Stimulated activated CD4-positive, alpha-beta T cell treated with anti-CD3 and anti-CD28 coated beads, Interleukin-15, amount 100 ng/mL, for 48 hours (primary cell): Measurements from ENCODE around the gene RAB25.
"Not testable (repeated sequence)": the region's sequence is repeated elsewhere in the genome, so short reads cannot be mapped to it uniquely, and the experiment has no call there.

Experiments
- DNase-seq, 2 donors: peaks; one replicate each; pipeline ENCODE4 v3.0.0-alpha.2; 2020; ENCODE audit warnings: low read depth in 2 of 2

RAB25 gene

DNA sequence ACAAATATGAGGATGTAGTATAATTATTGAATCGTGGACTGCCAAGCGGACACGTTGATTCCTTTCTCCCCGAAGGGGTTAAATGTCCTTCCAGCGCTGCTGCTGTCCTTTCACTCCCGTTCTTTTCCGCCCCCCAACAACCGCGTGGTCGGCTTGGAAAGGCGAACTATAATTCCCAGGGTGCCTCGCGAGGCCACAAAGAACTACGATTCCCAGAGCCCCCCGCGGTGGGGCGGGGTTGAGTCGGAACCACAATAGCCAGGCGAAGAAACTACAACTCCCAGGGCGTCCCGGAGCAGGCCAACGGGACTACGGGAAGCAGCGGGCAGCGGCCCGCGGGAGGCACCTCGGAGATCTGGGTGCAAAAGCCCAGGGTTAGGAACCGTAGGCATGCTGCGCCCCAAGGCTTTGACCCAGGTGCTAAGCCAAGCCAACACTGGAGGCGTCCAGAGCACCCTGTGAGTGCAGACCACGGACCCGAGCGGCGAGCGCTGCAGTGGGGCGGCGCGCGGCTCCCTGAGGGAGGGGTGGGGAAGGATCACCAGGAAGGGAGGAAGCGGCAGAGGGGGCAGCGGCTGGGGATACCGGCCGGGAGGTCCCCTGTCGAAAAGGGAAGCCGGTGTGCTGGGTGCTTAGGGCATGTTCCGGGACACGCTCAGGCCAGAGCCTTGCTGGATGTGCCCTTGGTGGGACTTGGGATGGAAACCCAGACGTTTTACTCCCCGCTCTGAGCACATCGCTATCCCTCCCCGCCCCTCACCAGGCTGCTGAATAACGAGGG is 6.3 kb upstream of the RAB25 start, which contains the start of gene LAMTOR2:
Gene LAMTOR2, plus strand, starts transcription at position 283 of the 781 bp plus-strand sequence. Its CDS starts 108 bp downstream, at position 391.
- DNase-seq: peak; percentile 93 to 97

DNA sequence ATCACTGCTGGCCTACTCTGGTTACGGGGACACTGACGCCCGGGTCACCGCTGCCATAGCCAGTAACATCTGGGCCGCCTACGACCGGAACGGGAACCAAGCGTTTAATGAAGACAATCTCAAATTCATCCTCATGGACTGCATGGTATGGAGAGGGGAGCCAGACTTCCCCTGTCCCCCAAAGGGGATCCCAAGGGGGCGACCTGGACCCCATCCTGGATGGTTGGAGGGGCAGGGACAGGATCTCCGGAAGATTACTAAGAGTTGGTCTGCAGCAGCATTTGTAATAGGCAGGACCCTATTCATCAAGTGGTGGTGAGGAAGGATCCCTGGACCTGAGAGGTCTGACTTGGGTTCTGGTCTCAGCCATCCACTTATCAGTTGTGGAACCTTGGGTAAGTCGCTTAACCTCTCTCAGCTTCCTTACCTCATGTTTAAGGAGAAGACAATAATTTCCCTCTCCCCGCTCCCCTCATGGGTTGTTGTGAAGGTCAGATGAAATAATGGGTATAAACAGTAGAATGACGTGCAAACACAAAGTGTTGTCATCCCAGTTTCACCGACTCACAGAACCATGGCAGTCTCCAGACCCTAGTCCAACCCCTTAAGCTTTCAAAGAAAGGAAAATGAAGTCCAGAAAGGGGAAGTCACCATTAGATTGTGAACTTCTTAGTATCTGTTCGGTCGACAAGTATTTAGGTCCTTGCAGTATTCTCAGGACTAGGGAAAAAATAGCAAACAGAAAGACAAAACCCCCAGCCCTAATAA is 5.5 kb upstream of the RAB25 start:
- no peak for DNase-seq

DNA sequence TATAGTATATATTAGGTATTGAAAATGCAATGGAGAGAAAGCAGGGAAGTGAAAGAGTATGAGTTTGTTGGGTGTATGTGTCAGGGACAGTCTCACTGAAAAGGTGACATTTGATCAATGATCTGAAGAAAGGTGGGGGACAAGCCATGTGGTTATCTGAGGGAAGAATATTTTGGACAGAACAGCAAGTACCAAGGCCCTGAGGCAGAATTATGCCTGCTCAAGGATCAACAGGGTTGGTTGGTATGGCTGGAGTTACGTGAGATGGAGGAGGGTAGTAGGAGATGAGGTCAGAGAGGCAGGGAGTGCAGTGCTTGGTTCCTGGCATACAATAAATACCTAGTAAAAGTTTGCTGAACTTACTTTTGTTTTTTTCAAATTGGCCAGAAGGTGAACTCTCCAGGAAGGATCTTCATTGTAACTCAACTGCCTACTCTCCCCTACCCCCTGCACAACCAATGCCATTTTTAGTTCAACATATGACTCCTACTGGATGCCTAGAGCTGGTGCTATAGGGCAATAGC is 4.6 kb upstream of the RAB25 start:
- DNase-seq: no peak

DNA sequence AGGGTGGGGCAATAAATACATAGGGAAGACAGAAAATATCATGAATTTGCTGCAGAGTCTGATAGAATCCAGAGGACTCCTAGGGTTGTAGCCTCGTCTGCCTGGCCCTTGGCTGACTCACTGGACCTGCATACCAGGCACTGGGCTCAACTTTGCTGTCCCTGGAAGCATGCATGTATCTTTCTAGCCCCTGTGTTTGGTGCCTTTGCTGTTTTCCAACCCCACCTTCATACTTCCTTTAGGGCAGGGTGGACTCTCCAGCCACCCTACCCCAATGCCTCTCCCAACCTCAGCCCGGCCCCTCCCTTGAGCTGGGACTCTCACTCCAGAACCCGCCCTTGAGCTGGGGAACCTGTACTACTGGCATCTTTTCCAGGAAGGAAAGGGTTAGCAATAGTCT is 1.2 kb downstream of the RAB25 start:
- DNase-seq: no peak

DNA sequence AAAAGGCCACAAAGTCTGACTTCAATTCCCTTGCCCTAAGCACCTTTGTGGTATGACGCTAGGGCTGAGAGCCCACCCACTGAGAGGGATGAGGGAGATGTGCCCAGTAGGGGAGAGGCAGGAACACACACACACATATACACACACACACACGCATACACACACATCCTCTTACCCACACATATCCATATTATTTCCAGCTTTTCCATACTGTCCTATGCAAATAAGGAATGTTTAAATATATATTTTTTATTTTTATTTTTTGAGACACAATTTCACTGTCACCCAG is 3.0 kb downstream of the RAB25 start:
- DNase-seq: no peak

DNA sequence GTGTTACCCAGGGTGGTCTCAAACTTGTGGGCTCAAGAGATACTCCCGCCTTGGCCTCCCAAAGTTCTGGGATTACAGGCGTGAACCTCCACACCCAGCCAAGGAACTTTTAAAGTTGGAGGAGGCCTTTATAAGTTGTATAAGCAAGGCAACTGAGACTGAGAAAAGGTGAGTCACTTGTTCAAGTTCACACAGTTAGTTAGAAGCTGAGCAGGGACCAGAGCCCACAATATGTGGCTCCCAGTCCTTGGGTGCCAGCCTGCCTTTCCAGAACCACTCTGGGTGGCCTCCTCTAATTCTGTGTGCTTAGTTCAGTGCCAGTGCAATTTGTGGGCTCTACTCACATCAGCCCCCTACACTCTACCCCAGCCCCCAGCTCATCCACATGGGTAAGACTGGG is 3.7 kb downstream of the RAB25 start:
- no peak for DNase-seq

DNA sequence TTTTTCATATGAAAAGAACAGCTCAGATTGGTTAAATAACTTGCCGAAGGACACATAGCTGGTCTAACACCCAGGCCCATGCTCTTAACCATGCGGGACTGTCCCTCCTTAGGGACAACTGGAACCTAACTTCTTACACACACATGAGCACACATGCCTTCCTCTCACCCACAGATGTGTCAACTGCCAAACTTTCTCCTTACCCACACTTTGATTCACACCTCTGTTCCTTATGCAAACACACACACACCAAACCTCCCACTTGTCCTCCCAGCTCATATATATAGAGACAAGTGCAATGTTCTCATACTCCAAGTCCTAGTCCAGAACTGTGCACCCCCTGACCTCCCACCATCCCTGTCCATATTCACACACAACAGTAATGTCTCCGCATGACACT is 4.3 kb downstream of the RAB25 start:
- DNase-seq: no peak

DNA sequence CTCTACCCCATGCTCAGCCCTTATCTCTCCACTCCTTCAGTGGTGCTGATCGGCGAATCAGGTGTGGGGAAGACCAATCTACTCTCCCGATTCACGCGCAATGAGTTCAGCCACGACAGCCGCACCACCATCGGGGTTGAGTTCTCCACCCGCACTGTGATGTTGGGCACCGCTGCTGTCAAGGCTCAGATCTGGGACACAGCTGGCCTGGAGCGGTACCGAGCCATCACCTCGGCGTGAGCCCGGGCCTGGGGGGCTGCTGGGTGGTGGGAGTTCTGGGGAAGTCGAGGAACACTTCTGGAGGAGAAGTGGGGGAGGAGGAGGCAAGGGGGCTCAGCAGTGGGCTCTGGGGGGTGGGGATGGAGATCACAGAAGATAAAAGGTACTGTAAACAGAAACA is 4.9 kb downstream of the RAB25 start:
- DNase-seq: no peak

DNA sequence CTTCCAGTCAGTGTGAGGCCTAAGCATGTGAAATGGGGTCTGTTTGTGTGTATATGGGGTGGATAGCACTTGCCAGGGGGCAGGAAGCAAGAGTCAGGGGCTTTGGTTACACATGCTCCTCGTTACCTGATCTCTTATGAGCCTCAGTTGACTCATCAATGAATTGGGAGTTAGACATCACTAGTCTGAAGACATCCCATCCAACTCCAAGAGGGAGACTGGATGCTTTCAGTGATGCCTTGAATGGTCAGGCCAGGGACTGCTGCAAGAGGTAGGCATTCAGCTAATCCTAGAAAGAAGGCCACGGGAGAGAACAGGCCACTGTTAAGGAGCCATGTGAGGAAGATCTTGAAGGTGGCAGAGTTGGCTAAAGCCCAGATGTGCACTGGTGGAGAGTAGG is 6.3 kb downstream of the RAB25 start:
- no peak for DNase-seq

DNA sequence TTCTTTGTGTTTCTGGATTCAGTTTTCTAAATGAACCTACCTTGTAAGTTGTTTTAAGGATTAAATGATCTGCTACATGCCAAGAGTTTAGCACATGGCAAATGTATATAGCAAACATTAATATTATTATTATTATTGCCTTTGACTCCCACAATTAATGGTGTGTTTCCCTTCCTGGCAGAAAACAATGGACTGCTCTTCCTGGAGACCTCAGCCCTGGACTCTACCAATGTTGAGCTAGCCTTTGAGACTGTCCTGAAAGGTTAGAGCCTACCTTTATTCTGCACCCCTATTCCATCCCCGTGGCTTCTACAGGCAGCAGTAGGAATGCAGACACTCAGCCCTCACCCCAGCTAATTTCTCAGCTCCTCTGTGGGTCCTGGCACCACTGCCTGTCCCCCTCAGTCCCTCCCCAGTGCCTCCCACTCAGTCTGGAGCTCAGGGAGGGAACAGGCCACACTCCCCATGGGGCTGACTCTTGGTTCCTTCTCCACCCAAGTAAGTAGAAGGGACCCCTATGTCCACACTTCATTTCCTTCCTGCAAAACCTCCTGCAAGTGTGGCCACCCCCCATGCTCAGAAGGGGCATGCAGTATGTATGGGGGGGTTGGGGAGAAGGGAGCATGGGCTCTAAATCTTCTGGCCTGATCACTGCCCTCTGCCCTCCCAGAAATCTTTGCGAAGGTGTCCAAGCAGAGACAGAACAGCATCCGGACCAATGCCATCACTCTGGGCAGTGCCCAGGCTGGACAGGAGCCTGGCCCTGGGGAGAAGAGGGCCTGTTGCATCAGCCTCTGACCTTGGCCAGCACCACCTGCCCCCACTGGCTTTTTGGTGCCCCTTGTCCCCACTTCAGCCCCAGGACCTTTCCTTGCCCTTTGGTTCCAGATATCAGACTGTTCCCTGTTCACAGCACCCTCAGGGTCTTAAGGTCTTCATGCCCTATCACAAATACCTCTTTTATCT is 8.8 kb downstream of the RAB25 start:
- DNase-seq: no peak

DNA sequence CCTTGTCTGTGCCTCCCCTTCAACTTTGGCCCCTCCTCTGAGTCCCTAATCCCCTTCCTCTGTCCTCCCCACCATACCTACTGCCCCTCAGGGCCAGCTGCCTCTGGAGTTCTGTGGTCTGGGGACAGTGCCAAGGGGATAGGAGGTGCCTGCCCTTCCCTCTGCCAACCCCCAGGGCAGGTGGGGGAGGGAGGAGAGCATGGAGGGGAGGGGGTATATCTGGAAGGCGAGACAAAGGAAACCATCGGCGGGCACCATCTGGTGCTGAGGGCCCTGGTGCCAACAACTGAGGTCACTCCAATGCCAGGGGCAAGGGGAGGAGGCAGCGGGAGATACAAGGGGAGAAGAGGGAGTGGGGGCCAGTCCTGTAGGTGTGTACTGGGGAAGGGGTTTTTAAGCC is 9.6 kb downstream of the RAB25 start:
- no peak for DNase-seq

DNA sequence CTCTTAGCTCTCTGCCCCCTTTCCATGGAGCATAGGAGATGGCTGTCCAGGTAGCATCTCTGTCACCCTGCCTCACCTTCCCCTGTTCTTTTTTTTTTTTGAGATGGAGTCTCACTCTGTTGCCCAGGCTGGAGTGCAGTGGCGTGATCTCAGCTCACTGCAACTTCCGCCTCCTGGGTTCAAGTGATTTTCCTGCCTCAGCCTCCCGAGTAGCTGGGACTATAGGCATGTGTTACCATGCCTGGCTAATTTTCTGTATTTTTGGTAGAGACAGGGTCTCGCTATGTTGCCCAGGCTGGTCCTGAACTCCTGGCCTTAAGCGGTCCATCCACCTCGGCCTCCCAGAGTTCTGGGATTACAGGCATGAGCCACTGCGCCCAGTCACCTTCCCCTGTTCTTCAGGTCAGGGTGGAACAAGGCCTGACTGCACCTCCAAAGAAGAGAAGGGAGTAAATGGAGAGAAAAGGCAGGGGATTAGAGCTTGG is 10.4 kb downstream of the RAB25 start:
- DNase-seq: not testable (repeated sequence)

DNA sequence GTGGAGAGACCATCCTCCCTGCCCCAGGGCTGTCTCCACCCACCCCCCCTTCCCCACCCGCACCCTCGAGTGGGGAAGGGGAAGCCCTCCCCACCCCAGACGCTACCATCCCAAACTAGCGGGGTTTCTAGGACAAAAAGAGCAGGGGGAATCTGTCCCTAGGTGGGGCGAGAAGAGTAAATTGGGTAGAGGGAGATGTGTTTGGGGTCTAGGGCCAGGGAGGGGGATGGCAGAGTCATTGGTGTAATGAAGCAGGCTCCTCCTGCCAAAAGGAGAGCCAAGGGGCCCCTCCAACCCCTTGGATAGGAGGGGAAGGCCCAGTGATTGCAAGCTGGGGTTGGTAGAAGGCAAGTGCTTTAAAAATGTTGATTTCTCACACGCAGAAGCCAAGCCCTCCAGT is 11.3 kb downstream of the RAB25 start:
- DNase-seq: no peak

DNA sequence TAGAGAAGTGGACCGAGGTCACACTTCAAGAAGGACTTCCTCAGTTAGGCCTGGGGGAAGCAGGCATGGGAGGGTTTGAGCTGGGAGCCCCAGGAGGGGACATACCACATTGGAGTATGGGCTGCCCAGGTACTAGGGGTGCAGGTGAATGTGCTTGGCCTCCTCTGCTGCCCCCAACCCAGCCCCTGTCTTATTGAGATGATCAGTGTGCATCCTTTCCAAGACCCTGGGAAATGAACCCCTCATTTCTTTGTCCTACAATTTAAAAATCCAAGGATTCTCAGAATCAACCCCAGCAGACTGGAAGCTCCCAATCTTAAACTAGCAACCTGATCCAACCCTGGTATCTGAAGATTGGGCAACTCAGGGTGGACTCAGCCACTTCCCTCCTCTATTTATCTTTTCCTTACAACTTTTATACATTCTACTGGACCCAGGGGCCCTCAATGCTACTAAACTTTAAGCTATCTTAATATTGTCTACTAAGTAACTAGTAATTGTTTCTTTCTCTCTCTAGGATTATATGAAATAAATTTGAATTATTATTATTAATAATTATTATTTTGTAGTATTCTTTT is 12.2 kb downstream of the RAB25 start:
- no peak for DNase-seq

DNA sequence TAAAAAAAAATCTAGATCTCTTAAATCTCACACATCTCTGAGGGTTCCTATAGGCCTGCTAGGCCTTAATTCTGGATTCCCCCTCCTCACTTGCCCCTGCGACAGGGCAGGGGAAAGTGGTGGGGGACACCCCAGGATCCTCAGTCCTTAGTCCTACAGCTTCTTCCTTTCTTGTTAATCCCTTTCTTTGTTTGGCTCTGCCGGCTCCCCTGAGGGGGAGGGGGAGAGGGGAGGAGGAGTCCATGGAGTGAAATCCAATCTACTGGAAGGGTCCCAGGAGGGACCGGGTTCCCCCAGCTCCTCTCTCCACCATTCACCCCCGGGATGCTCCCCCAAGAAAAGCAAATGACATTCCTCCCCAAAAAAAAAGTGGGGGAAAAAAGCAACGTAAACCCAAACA is 12.8 kb downstream of the RAB25 start:
- DNase-seq: no peak

DNA sequence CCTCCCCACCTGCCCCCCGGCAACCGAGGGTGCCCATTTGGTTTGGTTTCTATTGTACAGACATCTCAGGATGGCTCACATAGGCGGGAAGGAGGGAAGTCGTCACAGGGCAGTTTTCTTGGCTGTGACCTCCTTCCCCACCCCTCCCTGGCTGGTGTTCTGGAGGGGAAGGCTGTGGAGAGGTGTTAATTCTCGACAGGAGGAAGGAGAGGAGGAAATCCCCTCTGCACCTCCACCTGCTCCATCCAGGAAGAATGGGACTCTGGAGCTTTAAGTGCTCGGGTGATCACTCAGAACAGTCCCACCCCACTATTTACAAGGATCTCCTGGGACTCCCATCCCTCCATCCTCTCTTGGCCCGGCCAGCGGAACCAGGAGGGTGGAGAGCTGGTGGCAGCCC is 13.7 kb downstream of the RAB25 start:
- DNase-seq: no peak

DNA sequence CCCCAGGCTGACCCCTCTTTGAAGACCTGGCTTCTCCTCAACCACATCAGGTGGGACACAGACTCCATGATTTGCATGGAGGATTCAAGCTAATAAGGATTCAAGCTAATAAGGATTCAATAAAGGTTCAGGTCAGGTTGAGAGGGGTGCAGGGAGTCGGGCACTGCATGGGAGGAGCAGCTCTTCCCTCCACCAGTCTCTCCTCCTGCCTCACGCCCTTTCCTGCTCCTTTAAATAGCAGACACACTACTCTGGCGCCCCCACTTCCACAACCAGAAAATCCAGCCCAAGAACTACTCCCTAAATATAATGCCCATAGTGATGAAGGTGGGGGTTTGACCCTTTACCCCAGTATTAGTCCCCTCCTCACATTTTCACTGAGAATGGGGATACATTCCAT is 14.2 kb downstream of the RAB25 start:
- no peak for DNase-seq

DNA sequence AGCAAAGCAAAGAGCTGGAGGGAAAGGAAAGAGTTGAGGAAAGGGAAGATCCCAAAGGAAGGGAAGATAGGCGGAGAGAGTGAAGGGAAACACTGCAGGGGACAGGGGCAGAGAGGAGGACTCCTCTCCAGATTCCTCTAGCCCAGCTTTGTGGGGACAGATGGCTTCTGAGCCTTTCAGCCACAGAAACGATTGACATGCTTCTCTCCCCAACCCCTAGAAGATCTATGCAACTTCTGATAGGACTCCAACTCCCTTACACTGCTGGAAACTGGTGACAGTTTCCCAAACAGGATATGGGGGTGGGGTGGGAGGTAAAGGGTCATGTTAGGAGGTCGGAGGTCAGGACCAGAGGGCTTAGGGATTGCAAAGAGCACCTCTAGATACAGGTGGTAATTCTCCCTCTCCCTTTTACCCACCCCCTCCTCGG is 14.8 kb downstream of the RAB25 start:
- DNase-seq: no peak

DNA sequence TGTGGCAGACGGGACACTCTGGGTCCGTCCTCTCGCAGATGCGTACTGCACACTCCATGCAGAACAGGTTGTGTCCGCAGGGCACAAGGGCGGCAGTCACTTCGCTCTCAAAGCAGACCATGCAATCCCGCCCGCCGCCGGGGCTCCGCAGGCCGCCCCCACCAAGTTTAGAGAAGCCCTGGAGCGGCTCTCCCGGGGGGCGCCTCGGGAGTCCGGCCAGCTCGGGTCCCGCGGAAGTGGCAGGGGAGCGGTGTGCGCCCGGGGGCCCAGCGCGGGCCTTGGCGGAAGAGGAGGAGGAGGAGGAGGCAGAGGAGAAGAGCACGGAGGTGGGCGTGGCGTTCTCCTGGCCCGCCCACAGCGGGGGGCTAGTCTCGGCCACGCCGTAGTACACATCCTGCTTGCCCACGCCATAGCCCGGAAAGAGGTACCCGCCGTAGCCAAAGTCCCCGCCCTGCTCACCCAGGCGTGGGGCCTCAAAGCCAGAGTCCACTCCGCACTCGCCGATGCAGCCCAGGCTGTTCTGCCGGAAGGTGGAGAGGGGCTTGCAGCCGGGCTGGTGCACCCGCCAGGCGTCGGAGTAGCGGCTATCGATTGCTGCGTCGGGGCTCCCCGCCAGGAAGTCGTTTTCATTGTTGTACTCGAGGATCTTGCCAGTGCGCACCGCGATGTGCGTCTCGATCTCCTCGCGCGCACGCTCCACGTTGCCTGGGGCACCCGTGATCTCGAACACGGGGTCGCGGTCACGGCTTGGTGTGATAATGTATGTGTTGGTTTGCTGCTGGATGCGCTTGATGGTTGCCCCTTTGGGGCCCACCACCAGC is 15.9 kb downstream of the RAB25 start:
- DNase-seq: no peak

DNA sequence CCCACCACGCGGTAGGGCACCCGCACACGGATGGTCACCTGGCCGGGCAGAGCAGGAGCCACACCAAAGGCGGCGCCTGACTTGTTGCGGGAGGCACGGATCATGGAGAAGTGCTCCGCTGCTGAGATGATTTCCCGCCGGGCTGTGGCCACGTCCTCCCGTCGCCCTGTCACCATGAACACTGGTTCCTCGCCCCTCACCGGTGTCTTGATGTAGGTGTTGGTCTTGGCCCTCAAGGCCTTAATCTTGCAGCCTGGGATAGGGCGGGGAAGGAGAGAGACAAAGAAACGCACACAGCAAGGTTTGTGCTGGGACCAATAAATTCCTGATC is 16.4 kb downstream of the RAB25 start:
- DNase-seq: no peak

DNA sequence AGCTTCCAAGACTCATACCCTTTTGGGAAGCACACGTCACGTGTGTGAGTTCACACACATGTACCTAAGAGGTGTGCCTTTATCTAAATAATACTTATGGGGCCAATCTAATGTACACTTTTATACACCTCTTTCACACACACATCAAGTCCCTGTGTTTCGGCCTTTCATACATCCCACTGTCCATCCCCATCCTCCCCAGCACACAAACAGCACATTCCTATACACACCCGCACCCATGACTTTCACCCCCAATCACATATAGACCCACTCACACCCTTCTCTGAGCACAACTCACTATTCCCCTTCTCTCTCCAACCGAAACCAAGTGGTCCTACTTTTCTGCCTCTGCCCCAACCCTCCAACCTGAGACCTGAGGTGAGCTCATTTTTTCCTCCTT is 17.8 kb downstream of the RAB25 start:
- no peak for DNase-seq
